Right renal cortex interstitium (tissue), 3 donors: ENCODE data around the gene ITM2C. TPM values are rescaled to one million over a fixed set of nuclear protein-coding genes. Genes with fewer than 3 reads are reported as not detected.
A peak's percentile ranks its signal among the peaks of the same experiment; 100 is the strongest.

Experiments used
- DNase-seq, 3 donors: peaks; one replicate each; pipeline ENCODE4 v3.0.0-alpha.2; 2013; ENCODE audit warnings: low read depth in 3 of 3, low spot score in 2 of 3
- polyA plus RNA-seq, 3 donors: library from polyadenylated mRNA; unstranded; fragments of 120-200 nt; gene quantifications; one replicate each; pipeline ENCODE4 v1.2.1, GENCODE V29; 2013; ENCODE audit not compliant: insufficient read length in 3 of 3

ITM2C gene
- polyA plus RNA-seq, 3 donors: 814 to 1,007 (median 986) TPM

GRCh38 chr2:230905448-230906421 lies 41.0 kb downstream of the ITM2C start:
- no peak for DNase-seq

DNA sequence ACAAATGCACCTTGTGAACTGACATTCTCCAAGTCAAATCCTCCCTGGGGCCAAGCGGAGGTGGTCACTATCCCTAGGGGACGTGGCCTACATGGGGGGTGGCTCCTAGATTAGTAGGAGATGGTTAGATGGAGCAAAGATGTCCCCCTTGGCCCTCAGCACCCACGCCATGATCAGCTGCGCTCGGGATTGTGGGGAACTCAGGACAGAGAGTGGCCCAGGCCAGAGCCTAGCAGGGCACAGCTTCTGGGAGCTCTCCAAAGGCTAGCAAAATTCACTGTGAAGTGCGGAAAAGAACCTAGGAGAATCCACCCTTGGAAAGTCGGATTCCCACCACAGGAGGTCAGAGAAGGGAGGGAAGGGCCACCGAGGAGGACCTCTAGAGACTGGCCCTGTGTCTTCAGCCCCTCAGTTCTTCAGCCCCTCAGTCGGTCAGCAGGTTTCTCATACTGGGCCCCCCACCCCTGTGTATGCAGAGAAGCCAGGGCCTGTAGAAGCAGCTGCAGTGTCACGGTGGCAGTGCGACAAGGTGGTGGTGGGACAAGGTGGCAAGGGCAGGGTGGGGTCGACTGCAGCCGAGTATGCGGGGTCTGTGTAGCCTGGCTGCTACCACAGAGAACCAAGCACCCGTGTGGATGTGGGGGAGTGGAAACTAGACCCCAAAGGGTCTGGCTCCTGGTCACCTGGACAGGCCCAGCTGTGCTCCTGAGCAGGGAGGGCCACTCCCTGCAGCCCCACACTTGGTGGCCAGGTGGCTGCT lies 41.9 kb downstream of the ITM2C start:
- DNase-seq: no peak

DNA sequence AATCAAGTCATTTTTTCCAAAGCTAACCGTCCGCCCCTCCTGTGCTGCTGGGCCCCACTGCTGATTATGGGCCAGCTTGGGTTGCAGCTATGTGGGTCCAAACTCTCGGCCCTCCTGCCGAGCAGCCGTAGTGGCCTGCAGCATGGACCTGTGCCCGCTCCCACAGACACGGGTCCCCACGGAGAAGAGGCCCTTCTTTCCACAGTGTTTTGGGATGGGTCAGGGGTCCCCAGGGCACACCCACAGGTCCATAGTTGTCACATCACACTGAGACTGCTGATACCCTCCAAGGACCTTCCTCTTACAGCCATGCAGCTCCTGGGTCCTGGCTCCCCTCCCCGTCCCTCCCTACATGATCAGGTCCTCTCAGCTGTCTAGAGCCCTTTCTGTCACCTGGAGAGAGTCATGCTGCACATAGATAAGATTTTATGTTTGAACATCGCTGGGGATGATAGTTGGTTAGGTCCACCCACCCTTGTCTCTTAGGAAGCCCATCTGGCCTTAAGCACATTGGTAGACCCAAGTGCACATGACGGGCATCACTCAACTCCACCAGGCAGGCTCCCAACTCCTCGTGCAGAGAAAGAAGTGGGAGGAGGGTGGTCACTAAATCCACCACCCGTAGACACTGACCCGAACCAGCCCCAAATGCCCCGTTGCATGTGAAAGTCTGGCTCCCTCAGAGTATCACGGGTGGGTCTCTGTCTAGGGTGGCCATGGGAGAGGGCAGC lies 42.8 kb downstream of the ITM2C start:
- no peak for DNase-seq

DNA sequence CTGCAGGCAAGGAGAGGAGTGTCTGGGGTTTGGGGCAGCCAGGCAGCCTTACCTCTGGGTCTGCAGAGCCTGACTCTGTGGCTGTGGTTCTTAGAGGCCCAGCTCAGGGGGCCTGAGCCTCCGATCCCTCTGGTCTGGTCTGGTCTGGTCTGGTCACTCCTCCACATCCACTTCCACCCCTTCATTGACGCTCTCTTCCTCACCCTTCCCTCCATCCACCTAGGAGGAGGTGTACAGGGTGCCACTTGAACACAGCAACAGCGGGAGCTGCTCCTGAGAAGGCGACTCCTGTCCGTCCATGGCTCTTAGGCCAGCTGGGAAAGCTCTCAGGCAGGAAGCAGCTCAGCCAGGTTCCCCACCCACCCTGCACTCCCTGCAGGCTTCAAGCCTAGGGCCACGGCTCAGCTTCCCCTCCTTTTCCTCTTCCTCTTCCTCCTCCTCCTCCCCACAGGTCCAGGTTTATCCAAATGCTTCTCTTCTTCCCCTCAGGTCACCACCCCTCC lies 43.4 kb downstream of the ITM2C start:
- no peak for DNase-seq

DNA sequence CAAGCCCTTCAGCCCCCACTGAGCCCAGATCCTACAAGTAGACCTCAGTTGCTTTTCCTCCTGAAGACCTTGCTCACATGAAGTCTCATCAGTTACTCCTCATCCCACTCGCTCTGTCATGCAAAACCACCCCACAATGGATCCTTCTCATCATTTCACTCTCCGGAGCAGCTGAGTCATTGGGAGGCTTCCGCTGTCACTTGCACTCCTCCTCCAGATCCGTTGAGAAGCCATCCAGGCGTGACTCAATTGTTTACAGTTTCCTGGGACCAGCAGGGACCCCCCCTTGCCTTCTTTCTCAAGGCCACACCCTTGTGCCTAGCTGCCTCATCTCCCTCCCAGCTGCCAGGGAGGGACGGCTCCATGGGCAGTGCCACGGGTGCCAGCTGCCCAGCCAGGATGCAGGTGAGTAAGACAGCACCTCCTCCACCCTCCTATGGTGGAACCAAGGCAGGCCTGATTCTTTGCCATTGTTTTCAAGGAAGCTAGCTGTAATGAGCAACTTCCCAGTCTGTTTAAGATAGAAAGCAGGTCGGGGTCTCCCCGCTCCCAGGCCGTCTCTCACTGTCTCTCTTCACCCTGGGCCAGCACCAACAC lies 44.0 kb downstream of the ITM2C start:
- DNase-seq: peak in 2 of 3 donors; percentile 57 to 66

- DNase-seq: no peak
Measured at GRCh38 chr2:230909841-230910545, 45.3 kb downstream of the ITM2C start.

GRCh38 chr2:230910546-230911177 lies 45.9 kb downstream of the ITM2C start:
- DNase-seq: no peak

DNA sequence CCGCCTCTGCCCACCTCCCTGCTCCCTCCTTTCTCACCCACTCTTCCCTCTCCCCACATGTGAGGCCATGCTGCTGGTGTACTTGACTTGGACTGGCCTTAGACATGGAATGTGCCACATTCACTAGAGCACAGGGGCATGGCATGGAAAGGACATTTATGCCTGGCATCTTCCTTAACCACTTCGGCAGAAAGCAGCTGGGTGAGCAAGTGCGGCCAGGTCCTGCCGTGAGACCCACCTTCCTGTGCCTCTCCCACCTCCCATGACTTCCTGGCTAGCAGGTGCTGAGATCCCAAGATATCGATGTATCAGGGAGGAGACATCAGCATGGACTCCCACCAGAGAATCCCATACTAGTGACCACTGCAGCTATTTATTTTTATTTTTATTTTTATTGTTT lies 47.3 kb downstream of the ITM2C start:
- no peak for DNase-seq

DNA sequence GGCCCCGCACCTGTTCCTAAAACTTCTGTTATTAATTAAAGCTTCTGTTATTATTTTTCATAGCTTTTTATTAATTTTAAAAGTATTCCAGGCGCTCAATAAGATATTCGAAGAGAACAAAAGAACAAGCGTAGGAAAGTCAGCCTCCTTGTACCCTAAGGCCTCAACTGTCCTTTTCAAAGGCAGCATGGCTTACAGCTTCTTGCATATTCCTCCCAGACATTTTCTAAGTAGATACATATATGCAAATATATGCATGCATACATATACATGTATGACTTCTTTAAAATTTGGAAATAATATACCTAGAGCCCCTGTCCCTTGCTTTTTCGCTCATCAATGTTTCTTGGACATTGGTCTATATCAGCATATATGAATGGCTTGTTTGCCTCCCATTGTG lies 48.0 kb downstream of the ITM2C start:
- no peak for DNase-seq

DNA sequence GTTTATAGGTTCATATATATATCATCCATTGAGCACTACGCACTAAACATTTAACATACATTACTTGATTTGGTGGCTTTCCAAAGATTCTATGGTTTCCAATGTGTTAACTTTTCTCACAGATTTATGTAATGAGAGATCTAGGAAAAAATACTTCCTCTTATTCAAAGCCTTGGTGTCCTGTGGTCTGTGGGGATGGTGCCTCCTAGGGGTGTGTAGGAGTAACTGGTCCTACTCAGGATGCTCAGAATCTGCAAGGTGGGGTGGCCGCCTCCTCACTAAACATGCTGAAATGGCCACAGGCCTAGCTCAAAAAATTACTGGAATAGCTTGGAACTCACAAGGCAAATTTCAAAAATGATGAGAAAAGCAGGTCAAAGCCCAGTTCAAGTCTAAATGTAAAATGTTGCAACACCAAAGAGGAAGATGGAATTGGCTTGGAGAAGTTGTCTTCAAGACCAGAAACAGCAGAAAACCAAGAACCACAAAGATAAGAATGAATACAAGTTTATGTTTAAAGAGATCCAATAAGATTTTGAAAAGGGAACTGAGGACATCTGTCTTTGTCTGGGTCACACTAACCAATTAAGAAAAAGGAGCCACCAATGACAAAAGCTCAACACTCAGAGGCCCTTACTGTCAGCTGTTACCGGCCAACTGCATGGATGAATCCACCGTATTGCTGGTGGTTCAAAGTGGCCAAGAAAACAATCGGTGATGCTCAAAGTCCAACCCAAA lies 48.8 kb downstream of the ITM2C start:
- DNase-seq: no peak

DNA sequence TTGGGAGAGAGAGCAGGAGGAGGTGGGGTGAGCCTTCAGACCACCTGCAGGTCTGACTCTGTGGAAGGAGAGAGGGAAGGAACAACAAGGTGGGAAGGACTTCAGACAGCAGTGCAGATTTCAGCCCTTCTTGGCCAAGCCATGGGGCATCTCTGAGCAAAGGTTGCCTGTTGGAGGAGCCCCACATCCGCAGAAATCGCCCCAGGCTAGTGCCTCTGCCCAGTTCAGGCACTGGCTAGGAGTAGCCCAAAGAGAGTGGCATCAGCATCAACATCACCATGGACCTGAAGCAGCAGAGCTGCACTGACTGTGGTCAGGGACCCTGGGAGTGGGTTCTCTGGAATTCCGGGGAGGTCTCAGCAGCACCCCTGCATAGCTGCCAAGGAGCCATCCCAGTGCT lies 50.1 kb downstream of the ITM2C start:
- no peak for DNase-seq

DNA sequence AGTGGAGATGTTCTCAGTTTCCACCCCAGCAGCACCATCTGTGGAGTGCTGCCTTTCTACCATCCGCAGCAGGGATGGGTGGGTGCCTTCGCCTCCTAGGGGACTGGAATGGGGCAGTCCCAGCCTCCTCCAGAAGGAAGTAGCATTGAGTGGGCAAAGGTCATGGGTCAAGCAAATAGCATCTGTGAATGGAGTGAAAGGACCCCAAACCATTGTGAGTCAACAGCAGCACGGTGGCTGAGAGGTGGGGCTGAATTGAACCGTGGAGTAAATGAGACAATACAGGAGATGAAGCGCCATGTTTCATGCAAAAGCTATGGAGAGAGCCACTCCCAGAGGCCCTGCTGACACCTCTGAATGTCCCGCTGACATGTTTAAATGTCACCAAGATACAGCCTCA lies 50.6 kb downstream of the ITM2C start:
- DNase-seq: no peak

GRCh38 chr2:230916218-230916617 lies 51.5 kb downstream of the ITM2C start:
- DNase-seq: no peak

DNA sequence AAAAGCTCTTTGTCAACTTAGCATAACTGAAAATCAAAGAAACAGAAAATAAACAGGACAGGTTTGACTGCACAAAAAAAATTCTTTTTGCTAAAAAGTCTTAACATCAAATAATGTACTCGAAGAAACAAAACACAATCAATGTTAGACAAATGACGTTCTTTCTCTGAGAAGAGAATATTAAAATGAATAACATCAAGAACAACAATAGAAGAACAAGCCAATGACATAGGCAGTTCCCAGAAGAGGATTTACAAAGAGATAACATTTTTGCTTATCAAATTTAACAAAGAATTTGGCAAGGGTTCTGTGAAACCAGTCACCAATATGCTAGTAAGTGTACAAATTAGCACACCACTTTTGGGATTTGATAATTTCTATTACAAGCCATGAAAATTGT lies 54.5 kb downstream of the ITM2C start:
- no peak for DNase-seq

DNA sequence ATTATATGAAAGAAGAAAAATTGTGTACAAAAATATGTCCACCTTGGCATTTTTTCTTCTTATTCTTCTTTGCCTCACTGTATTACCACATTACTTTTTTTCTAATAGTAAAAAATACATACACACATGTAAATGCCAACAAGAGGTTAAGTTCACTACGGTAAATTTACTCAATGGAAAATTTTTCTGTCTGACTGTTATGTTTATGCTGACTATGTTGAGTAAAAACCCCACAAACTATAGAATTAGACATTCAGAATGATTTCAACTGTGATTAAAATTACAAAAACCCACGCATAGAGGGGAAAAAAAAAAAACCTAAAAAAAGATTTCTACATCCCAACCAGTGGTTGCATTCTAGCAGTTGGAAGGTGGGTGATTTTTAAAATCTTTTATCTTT lies 54.9 kb downstream of the ITM2C start:
- DNase-seq: no peak

GRCh38 chr2:230920167-230920566 lies 55.4 kb downstream of the ITM2C start:
- no peak for DNase-seq

DNA sequence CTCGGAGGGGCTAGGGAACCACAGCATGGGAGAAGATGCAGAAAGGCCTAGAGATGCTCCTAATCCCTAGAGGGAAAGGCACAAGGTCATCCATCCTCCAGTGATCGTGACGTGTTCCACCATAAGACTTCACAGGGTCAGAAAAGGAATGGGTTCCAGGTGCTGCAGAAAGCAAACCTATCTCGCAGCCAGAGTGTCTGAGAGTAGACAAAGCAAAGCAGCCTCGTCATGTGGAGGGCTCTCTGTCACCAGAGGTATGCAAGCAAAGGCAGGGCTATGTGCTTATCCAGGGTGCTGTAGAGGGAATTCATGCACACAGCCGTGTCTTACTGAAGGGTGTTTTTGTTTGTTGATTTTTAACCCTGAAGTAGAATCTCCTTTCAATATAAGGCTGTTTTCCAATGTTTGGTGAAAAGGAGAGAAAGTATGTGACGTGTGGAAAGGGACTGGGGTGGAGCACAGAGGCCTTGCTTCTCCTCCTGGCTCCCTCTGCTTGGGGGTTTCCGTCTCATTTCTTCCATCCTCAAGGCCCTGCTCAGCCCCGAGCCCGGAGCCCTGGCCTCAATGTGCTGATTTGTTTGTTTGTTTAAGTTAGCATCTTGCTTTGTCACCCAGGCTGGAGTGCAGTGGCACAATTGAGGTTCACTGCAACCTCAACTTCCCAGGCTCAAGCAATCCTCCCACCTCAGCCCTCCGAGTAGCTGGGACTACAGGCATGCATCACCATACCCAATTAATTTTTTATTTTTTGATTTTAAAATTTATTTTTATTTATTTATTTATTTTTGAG lies 57.3 kb downstream of the ITM2C start:
- DNase-seq: no peak
